Esophagus (tissue), 2 donors: ENCODE data around the gene OTOGL. TPM values are rescaled to one million over a fixed set of nuclear protein-coding genes. Genes with fewer than 3 reads are reported as not detected.
"Not testable (repeated sequence)": the region's sequence is repeated elsewhere in the genome, so short reads cannot be mapped to it uniquely, and the experiment has no call there.

Experiments
- H3K27ac ChIP-seq, 2 donors: one replicate each; pipeline ENCODE4 v1.5.1; 2013; ENCODE audit warnings: low read depth in 2 of 2, mild to moderate bottlenecking in 2 of 2, inconsistent platforms in 1 of 2, low read length in 1 of 2, moderate library complexity in 1 of 2
- H3K27me3 ChIP-seq, 2 donors: one replicate each; pipeline ENCODE4 v1.6.1; 2013; ENCODE audit warnings: low read length in 2 of 2, control low read depth in 1 of 2, mild to moderate bottlenecking in 1 of 2; ENCODE audit not compliant: insufficient read depth in 2 of 2, control insufficient read depth in 1 of 2
- H3K36me3 ChIP-seq, 2 donors: one replicate each; pipeline ENCODE4 v1.6.1; 2013; ENCODE audit warnings: low read length in 1 of 2; ENCODE audit not compliant: control insufficient read depth in 2 of 2, insufficient read depth in 2 of 2
- H3K4me1 ChIP-seq, 2 donors: one replicate each; pipeline ENCODE4 v1.6.1; 2013; ENCODE audit warnings: low read length in 1 of 2; ENCODE audit not compliant: control insufficient read depth in 2 of 2, insufficient read depth in 2 of 2
- H3K4me3 ChIP-seq, 2 donors: one replicate each; pipeline ENCODE4 v1.5.1; 2013; ENCODE audit warnings: low read length in 2 of 2, mild to moderate bottlenecking in 2 of 2, low read depth in 1 of 2, moderate library complexity in 1 of 2
- H3K9me3 ChIP-seq, 2 donors: one replicate each; pipeline ENCODE4 v1.6.1; 2013; ENCODE audit warnings: mild to moderate bottlenecking in 2 of 2, low read depth in 1 of 2, low read length in 1 of 2, moderate library complexity in 1 of 2; ENCODE audit not compliant: control insufficient read depth in 2 of 2, insufficient read depth in 1 of 2
- WGBS, 2 donors: extraction: QIAGEN DNeasy Blood & Tissue Kit; methylation state at CpG; one replicate each; pipeline ENCODE4 v1.1.7; 2013; 5-methylcytosine and 5-hydroxymethylcytosine counted together
- polyA plus RNA-seq, 2 donors: library from polyadenylated mRNA; stranded (reverse); fragments of 200-250 nt; gene quantifications; one replicate each; pipeline ENCODE4 v1.2.3, GENCODE V29; 2013
- donor health status: healthy with polysubstance abuse.
- donor health status: Bipolar disorder and iron deficiency.

OTOGL gene
- polyA plus RNA-seq, 2 donors: 0.11 to 0.39 TPM

DNA sequence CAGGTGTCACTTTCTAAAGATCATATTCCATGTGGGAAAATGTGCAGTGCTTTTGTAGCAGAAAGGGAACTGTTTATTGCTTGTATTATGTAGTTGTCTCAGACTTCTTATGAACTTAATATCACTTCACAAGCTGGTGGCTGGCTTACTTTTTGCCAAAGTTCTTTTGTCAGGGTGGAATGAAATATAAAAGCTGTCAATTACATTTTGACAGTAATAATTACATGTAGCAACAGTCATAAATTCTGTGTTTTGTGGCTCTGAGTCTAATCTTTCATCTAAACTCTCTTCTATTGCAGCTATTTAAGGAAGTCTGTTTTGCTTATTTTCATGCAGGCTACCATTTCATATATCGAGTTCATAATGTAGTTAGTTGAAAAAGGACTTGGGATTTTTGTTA, 106.6 kb downstream of the OTOGL start:
- WGBS, 2 donors: 31 to 36% methylated on average over 1 of the region's 1 CpG
- Histone ChIP-seq H3K27ac (no peak overlapping the region), H3K27me3 (no peaks in the 10 kb centered on the region), H3K36me3 (no peaks in the 10 kb centered on the region), H3K9me3 (no peaks in the 10 kb centered on the region), H3K4me1 (no peaks in the 10 kb centered on the region), H3K4me3 (no peak overlapping the region)

GRCh38 chr12:80208071-80208470, 108.7 kb downstream of the OTOGL start:
- H3K36me3 ChIP-seq: no peaks in the 10 kb centered on the region
- H3K4me1 ChIP-seq: no peaks in the 10 kb centered on the region
- H3K9me3 ChIP-seq: no peaks in the 10 kb centered on the region
- no peak overlapping the region for H3K4me3 ChIP-seq
- H3K27ac ChIP-seq: no peak overlapping the region
- WGBS, 2 donors: 41 to 59% methylated on average over 1 of the region's 1 CpG
- H3K27me3 ChIP-seq: no peaks in the 10 kb centered on the region

DNA sequence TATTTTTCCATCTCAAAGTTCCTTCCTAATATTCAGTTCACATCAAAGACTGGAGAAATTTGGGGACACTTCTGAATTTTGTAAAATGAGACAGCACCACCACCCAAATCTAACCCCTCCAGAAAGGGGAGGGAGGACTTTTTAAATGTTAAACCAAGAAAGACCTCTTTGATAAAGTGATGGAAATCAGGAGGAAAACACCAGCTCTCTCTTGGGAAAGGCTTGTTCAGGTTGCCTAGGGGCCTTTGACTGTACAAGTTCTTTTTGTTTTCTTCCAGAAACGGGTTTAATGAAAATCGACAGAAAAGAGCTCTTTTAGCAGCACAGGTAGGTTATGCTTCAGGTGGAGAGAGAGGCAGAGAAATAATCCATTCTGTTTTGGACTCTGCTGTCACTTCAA, 112.3 kb downstream of the OTOGL start:
- Histone ChIP-seq H3K4me3 (no peak overlapping the region), H3K9me3 (no peaks in the 10 kb centered on the region), H3K36me3 (no peaks in the 10 kb centered on the region), H3K4me1 (no peaks in the 10 kb centered on the region), H3K27me3 (no peaks in the 10 kb centered on the region), H3K27ac (no peak overlapping the region)
- WGBS, 2 donors: 51% methylated on average over 2 of the region's 2 CpGs

GRCh38 chr12:80212938-80213645, 113.8 kb downstream of the OTOGL start:
- H3K36me3 ChIP-seq: no peaks in the 10 kb centered on the region
- H3K4me3 ChIP-seq: no peak overlapping the region
- H3K27ac ChIP-seq: no peak overlapping the region
- WGBS, 2 donors: 87% methylated on average over 4 of the region's 4 CpGs
- no peaks in the 10 kb centered on the region for H3K9me3 ChIP-seq
- no peaks in the 10 kb centered on the region for H3K4me1 ChIP-seq
- H3K27me3 ChIP-seq: no peaks in the 10 kb centered on the region

GRCh38 chr12:80213871-80214270, 114.5 kb downstream of the OTOGL start:
- no peaks in the 10 kb centered on the region for H3K9me3 ChIP-seq
- H3K27ac ChIP-seq: no peak overlapping the region
- no peaks in the 10 kb centered on the region for H3K27me3 ChIP-seq
- H3K4me3 ChIP-seq: no peak overlapping the region
- no peaks in the 10 kb centered on the region for H3K4me1 ChIP-seq
- 72 to 86% methylated on average over 3 of the region's 3 CpGs for WGBS, 2 donors
- H3K36me3 ChIP-seq: no peaks in the 10 kb centered on the region

GRCh38 chr12:80217011-80217535, 117.7 kb downstream of the OTOGL start:
- H3K9me3 ChIP-seq: no peaks in the 10 kb centered on the region
- H3K27me3 ChIP-seq: no peaks in the 10 kb centered on the region
- H3K27ac ChIP-seq: no peak overlapping the region
- no peaks in the 10 kb centered on the region for H3K36me3 ChIP-seq
- 77 to 79% methylated on average over 5 of the region's 5 CpGs for WGBS, 2 donors
- H3K4me3 ChIP-seq: no peak overlapping the region
- no peaks in the 10 kb centered on the region for H3K4me1 ChIP-seq

DNA sequence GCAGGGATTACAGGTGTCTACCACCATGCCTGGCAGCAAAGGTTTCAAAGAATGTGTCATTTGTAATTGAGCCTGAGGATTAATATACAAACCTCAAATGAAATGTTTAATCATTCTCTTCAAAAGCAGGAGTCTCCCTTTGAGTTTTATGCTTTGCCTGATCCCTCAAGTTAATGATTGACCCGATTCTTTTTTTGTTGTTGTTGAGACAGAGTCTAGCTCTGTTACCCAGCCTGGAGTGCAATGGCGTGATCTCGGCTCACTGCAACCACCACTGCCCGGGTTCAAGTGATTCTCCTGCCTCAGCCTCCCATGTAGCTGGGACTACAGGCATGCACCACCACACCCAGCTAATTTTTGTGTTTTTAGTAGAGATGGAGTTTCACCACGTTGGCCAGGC, 119.6 kb downstream of the OTOGL start:
- not testable (repeated sequence) for H3K36me3 ChIP-seq, H3K27ac ChIP-seq, H3K9me3 ChIP-seq, H3K27me3 ChIP-seq, H3K4me3 ChIP-seq, H3K4me1 ChIP-seq
- 57 to 67% methylated on average over 5 of the region's 5 CpGs for WGBS, 2 donors

GRCh38 chr12:80219345-80219744, 120.0 kb downstream of the OTOGL start:
- no peak overlapping the region for H3K4me3 ChIP-seq
- H3K27ac ChIP-seq: no peak overlapping the region
- H3K9me3 ChIP-seq: no peaks in the 10 kb centered on the region
- no peaks in the 10 kb centered on the region for H3K36me3 ChIP-seq
- H3K4me1 ChIP-seq: no peaks in the 10 kb centered on the region
- WGBS, 2 donors: 69% methylated on average over 2 of the region's 2 CpGs
- H3K27me3 ChIP-seq: no peaks in the 10 kb centered on the region

DNA sequence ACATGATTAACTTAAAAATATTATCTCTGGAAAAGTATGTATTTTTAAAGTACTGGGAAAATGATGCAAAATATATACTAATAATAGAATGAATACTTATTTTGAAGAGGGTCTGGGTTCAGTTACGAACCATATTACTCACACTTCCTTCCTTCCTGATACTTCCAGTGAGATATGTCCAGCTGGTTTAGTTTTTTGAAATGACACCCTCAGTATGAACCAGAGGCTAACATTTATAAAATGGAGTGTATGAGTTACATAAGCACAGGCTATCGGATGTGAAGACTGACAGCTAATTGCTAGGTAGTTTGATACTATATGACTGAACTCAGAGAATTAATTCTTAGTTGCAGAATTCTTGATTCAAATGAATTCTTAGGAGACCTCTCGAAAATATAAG, 122.9 kb downstream of the OTOGL start:
- Histone ChIP-seq H3K36me3 (no peaks in the 10 kb centered on the region), H3K4me1 (no peaks in the 10 kb centered on the region), H3K9me3 (no peaks in the 10 kb centered on the region), H3K27ac (no peak overlapping the region), H3K4me3 (no peak overlapping the region), H3K27me3 (no peaks in the 10 kb centered on the region)
- WGBS, 2 donors: 74 to 75% methylated on average over 3 of the region's 3 CpGs

DNA sequence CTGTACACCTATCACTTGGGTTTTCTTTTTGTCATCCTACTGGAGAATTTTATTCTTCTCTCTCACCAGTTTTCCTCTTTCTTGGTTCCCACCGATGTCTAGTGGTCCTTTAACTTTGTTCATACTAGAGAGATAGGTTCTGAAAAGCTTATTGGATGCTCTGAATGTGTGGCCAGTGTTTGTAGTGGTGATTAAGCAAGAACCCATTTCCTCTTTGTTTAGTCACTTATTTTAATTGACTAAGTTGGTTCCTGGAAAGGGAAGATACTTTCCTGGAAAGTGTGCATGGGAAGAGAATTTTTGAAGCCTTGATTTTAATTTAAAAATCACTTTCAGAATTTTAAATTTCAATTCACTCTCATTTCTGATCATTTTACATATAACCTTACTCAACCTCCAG, 127.2 kb downstream of the OTOGL start:
- Histone ChIP-seq H3K27me3 (no peaks in the 10 kb centered on the region), H3K9me3 (no peaks in the 10 kb centered on the region), H3K36me3 (no peaks in the 10 kb centered on the region), H3K4me3 (no peak overlapping the region), H3K27ac (no peak overlapping the region), H3K4me1 (no peaks in the 10 kb centered on the region)
- 42 to 46% methylated on average over 1 of the region's 1 CpG for WGBS, 2 donors
